Activated CD8-positive, alpha-beta memory T cell treated with anti-CD3 and anti-CD28 coated beads for 48 hours (primary cell): ENCODE measurements around the gene VAV3.

Experiments
- DNase-seq, 3 experiments: peaks; one replicate each; pipeline ENCODE4 v3.0.0-alpha.2; 2020; ENCODE audit warnings: low read depth in 2 of 3, low spot score in 2 of 3

VAV3 gene

DNA sequence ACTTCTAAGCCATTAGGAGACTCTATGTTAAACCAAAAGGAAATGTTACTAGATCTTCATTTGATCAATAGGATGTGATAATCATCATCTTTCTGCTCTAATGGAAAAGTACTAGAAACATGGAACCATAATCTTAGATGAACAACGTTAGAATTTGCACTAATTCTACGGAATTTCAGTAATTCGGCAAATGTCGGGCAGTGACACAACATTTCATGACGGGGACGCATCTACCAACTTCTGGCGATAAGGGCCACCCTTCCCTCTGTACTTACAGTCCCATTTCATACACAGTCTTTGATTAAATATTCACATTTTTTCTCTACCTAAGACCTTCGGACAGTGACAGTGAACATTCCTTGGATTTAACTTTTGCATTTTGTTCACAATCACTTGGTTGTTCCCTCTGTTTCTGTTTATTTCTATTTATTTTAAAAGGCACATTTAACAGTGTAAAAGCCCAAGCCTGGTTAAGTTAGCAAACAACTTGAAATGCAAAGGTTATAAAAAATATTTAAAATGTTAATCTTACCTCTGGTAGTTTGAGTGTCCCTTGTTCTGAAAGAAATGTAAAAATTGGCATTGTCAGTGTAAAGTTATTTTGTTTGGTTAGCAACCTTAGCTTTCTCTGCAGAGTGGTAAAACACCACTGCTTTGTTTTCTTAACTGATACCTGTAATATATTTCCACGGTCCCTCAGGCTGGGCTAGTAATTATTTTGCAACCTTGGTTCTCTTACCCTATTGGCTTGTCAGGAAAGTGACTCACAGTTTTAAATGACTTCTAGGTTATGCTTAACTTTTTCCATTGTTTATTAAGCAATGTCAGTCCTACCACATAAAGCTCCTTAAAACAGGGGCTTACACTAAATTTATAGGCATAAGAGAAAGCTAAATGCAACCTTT is 276.9 kb downstream of the VAV3 start:
- DNase-seq = no peak

DNA sequence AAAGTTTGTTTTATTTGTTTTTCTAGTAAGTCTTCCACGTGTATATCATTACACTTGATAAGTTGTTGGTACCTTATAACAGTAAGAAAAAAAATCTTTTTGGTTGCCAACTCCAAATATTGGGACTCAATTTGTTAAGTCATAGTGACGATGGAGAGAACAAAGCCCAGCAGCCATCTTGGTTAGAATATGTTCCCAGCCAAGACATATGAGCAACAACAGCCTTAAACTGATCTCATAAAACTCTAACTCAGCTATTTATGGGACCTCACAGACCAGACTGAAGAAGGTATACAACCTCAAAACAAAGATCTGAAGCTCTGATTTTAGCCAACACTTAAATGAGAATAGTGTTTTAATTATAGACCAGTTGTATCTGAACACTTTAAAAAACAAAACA is 281.3 kb downstream of the VAV3 start:
- DNase-seq = no peak

DNA sequence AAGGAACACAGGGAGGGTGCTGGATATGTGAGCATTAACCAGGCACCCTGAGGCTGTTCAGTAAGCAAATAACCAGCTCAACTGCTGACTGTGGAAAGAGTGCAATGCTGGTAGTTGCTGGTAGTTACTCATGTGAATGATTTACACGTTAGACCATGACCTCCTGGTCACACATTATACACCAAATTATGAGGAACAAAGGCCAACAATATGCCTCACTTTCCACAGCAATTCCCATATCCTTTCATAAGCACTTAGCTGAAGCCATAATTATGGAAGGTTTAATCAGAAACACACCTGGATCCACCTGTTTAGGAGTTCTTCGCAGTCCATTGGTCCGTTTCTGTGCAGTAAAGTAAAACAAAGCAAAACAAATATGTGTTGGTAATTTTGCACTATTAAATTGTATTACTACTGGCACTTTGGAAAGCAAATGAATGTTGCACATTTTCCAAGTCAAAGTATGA is 281.8 kb downstream of the VAV3 start:
- no peak for DNase-seq

DNA sequence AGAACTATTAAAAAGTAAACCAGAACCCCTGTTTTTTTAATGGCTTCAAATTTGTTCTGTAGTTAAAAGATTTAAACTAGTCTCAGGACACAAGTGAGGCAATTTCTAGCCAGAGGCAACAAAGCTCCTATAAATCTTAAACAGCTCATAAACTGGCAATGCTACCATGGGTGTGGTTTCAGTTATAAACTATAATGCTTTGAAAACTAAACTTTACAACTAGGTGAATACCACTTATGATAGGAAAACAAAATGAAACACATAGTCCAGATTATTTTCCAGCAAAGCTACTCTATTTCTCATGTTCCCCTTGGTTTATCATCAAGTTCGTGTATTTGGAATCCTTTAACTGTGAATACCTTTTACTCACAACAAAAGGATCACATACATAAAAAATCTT is 282.5 kb downstream of the VAV3 start:
- DNase-seq = no peak

DNA sequence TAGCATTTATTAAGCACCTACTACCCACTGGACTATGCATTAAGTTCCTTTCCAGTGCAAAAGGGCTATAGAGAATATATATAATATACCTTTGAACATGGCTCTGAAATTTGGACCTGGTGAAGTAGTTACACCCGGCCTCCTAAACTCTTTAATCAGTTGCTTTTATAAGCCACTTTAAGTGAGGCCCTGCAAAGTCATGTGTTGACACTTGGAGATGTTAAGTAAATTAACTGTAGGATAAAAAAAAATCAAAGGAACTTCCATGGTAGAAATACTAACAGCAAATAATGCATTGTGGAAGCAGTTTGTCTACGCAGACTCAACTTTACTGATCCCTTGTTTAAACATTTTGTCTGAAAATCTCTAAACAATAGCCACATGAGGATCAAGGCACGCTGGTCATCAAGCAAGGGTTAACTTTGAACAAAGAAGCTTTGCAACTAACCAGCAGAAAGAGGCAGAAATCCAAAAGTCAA is 283.9 kb downstream of the VAV3 start:
- DNase-seq = no peak

DNA sequence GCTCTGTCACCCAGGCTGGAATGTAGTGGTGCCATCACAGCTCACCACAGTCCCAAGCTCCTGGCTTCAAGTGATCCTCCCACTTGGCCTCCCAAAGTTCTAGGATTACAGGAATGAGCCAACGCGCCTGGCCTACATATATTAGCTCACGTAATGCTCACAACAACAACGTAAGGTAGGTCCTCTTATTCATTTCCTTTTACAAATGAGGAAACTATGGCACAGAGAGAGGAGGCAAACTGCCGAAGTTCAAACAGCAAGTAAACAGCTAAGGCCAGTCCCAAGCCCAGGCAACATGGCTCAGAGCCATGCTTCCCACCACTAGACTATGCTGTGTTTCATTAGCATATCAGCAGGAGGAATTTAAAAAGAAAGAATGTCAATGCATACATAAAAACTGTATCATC is 284.4 kb downstream of the VAV3 start:
- DNase-seq = no peak

DNA sequence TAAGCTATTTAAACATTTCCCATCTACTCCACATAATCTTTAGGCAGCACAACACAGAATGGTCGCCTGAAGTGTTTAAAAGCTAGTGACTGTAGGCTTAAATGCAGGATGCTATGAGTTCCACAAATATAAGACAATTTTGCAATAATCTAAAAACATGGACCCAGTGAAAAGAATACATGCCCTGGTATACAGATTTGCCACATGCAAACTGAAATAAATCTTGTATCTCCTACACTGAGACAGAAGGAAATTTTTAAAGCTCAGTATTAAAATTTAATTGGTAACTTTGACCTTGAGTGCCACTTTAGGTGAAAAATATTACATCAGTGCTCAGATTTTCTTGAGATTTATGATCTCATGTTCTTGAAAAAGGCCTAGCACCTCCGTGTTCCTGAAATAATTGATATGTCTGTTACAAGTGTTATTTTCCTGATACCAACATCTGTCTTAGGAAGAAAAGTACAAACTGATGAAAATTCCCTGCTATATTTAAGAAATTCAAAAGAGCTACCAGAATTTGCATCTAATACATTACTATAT is 285.5 kb downstream of the VAV3 start:
- no peak for DNase-seq

DNA sequence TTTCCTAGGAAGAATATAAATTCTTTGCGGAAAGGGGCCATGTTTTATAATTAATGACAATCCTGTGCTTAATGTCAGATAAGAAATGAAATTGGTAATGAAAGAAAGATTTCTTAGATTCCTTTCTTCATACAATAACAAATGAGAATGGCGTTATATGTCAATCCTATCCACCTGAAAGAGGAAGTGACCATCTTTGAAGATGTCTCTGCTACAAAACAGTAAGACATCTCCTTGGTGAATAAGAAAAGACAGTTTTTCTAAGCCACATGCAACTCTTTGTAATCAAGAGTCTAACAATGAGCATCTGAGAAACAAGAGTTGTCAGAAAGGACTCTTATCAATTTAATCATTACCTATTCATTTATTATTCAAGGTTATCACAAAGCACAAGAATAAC is 286.0 kb downstream of the VAV3 start:
- DNase-seq = no peak

DNA sequence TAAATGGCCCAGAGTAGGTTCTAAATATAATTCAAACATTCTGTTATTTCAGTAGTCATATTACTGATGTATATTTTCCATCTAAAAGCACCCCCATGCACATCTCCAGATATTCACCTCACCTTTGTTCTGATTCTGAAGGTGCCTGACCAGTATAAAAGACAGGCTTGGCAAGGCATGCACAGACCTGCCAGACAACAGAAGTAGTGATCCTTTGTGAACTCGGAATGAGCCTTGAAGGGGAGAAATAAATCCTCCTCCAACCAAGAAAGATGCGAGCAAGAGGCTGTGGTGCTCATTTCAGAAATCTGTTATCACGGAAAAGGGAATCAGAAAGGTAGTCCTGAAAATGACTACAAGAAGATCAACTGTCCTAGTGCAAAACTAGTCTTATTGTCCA is 287.3 kb downstream of the VAV3 start:
- no peak for DNase-seq

DNA sequence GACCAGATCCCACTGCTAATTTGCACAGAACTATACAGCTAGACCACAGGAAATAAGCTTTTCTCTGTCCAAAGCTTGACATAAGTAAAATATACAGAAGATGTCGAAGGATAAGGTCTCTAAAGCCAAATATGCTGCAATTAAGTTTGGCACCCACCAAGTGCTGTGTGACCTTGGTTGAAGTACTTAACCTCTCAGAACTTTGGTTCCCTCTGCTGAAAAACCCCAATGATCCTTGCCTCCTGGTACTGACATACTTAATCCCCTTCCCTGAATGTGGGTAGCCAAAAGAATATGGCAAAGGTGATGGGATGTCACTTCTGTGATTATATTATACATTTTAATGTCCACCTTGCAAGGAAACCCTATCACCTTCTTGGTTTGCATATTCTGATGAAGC is 290.5 kb downstream of the VAV3 start:
- DNase-seq = no peak

DNA sequence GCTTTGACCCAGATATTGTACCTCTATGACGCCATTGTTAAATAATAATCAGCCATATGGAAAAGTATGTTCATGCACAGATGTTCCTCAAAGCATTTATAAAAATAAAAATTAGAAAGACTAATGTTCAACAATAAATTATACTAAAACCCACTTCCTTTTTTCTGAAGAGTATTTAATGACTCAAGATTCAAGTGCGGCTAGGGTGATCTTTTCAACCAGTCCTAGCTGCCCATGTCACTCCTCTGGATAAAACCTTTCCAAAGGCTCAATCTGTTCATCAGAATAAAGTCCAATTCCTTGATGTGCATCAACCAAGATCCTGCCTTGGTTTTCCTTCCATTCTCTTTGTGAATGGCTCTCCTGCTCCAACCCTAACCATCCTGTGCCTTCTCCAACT is 292.0 kb downstream of the VAV3 start:
- no peak for DNase-seq

DNA sequence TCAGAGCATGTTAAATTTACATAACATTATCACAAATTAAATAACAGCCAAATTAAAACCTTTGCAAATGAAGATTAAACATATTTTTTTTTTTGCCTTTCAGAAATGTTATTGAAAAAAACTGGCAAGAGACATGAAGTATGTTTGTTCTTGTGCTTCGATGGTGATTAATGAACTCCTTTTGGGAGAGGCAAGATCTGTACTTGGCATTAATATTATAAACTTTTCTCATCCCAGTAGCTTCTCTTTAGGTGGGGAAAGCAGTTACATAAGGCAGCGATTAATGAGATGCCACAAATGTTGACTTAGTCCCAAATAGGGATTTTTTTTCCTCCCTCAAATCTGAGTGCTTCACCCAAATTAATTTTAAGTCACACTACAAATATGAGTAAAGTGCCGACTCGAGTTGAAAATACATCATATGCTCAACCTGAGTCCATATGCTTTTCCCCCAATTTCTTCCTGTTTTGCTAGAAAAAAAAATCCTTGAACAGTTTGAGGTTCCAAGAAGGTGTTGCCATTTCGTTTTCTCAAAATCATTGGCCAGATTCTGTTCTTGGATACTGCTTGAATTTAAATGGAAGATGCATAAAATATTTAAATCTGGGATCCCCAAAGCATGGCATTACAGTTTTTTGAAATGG is 294.5 kb downstream of the VAV3 start:
- no peak for DNase-seq

DNA sequence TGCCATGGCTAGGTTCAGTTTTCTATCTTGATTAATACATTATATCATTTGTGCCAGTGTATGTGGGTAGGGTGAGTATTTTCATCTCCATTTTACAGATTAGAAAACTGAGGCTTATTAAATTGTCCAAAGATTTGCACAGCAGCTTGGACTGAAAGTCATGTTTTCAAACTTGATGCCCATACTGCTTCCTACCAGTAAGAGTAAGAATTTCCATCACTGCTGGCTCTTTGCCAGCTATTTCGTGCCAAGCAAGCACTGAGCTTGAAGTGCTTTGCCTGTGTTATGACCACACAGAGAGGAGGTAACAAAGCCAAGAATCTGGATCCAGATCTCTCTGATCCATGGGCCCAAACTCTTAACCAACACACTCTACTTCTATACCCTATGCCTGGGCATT is 295.0 kb downstream of the VAV3 start:
- DNase-seq = no peak

DNA sequence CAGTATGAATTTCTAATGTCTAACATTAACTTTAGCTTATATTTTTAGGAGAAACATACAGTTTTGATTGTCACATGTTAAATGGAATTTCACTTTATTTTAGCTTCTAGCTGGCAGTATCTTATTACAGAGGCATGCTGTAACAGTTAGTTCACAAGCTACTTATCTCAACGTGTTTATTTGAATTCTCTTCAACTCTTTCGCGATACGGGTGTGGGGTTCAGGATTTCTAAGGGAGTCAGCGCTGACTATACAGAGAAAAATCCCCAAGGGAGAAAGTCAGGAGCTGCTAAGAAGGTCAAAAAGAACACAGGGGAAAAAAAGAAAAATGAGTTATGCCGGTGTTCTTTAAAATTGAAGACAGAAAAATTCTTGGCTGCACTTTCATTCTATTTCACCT is 296.2 kb downstream of the VAV3 start:
- no peak for DNase-seq

DNA sequence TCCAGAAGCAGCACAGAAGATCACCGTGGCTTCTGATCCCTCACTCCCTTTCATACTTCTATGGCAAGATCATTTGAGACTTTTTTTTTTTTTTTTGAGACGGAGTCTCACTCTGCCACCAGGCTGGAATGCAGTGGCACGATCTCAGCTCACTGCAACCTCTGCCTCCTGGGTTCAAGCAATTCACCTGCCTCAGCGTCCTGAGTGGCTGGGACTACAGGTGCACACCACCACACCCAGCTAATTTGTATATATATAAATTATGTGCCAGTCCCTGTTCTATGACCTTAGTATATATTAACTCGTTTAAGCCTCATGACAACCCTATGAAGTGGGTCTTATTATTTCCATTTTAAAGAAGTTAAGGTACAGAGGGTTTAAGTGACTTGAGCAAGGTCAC is 298.5 kb downstream of the VAV3 start:
- DNase-seq = no peak

DNA sequence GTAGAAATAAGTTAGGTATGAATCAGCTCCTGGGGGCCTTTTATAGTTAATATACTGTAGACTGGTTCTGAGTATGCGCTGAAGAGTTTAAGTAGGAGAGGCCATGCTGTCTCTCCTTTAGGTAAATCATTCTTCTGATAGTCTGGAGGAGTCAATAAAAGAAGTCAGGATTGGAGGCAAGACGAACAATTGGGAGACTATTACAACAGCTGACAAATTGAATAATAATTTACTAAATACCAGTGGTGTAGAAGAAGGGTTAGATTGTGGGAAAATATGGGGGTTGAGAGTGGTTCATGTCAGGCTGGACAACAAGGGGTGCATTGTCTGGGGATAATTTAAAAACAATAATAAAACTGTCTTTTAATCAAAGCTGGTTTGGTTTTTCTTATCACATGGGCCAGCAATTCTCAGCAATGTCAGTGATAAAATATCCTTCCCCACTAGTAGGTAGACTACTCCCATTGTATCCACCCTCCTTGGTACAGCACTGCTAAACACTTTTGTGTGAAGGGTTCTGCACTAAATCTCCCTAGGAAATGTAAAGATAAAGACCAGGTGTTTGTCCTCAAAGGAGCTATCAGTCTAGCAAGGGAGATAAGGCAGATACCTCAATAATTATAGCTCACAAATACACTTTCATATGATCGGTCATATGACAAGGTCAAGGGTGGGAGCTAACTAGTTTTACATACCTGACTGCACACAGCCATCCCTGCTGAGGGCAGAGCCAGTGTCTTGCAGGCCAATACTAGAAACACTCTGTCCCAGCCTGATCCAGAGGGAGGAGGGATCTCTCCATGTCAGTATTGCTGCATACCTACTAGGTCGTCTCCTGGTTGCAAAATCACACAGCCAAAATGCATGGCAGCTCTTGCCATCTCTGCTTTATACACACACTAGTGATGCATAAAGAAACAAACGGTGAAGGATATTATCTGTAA is 299.7 kb downstream of the VAV3 start:
- DNase-seq = no peak

DNA sequence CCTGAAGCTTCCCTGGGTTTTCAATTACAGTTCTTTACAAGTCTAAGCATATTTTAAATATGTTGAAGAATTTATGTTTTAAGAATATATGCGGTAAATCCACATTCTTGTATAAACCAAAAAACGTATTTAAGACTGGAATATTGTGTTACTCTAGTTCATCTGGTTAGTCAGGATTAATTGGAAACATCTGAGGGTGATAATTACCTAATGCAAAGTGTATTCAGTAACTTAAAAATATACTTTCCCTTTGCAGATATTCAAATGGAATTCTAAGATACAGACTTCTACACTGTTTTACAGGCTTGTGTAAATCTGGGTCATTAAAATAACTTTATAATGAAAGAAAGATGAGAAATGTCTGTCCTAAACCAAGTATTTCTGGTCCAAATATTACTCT is 302.0 kb downstream of the VAV3 start:
- no peak for DNase-seq

DNA sequence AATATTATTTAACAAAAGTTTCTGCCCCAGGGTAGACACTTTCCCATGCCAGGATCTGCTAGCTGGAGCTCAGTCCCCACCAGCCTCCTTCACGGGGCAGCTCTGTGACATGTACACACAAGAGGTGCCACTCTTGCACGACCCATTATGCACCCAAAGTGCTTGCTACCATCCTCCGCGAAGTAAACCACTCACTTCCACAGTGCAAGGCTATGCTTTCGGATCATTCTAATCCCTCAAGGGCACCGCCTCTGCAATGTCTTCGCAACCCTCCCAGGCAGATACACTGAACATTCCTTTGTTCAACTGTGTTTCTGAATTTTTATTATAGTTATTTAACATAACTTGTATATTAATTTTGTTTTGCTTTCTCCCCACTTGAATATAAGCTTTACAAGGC is 303.8 kb downstream of the VAV3 start:
- no peak for DNase-seq

DNA sequence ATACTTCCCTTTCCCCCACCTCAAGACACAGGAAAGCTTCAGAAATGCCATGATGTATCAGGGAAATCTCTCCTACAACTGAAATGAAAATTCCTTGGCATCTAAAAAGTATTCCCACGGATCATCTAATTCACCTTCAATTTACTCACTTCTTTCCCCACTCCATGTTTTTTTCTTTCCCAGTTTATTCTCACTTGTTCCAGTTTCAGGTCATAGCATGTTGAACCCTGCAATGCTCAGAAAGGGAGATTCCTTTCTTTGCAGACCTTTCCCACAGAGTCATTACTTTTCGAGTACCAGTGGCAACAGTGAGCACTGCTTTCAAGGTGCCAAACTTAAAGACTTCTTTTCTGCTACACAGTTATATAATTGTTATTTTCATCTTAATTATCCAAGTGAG is 305.0 kb downstream of the VAV3 start:
- DNase-seq = no peak

DNA sequence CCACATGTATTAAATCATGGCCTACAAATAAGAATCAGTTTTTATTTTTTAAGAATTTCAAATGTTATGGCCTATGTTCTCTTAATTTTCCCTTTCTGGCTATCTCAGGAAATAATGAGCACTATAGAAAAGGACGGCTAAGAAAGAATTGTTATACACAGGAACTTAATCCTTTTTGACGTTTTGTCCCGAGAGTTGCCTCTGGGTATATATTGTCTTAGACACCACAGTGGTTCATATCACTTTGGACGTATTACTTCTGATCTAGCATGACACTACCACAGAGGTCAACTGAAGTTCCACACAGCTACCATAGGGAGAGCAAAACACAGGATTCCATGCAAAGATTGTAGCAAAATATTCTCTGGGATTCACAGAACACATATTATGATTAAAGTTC is 307.6 kb downstream of the VAV3 start:
- no peak for DNase-seq

DNA sequence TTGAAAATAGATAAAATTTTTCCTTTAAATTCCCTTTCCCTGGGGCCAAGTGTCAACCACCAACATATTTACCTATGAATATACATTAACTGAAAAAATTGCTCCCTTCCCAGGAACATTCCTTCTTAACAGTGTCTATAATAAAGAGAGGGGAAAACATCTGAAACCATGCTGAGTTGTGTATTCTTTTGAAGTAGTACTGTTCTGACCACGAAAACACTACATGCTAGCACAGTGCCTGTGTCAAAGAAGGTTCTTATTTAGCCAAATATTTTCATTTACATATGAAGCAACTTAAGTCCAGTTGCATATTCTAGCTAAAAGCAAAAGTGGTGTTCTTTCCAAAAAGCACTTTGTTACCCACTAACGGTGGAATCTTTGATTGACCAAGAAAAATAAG is 311.2 kb downstream of the VAV3 start:
- DNase-seq = no peak
